Measurements from ENCODE around the gene FBXO44.

- no peak for TF ChIP-seq CTCF (IDR thresholded peaks at IDR 0.05)
- no peak for TF ChIP-seq POLR2AphosphoS5 (IDR thresholded peaks at IDR 0.05; ENCODE audit: low read depth, low read length)
- TF ChIP-seq REST (IDR thresholded peaks at IDR 0.05; ENCODE audit: insufficient read depth in 1 of 2, low read depth in 2 of 2, low read length in 1 of 2) = no peak
- TF ChIP-seq SIN3A (IDR thresholded peaks at IDR 0.05; ENCODE audit: borderline replicate concordance, insufficient read depth, low read depth, low read length) = no peak
Observed at GRCh38 chr1:11700601-11701467, 46.2 kb downstream of the FBXO44 start.

Measured in Panc1 (cell line).